ENCODE results near the gene THADA. TPM values are rescaled to one million over a fixed set of nuclear protein-coding genes. Genes with fewer than 3 reads are reported as not detected.
"Not testable (repeated sequence)": the region's sequence is repeated elsewhere in the genome, so short reads cannot be mapped to it uniquely, and the experiment has no call there.

THADA gene
- total RNA-seq, 2 experiments from 2014 or later: 32.0 to 32.1 TPM

DNA sequence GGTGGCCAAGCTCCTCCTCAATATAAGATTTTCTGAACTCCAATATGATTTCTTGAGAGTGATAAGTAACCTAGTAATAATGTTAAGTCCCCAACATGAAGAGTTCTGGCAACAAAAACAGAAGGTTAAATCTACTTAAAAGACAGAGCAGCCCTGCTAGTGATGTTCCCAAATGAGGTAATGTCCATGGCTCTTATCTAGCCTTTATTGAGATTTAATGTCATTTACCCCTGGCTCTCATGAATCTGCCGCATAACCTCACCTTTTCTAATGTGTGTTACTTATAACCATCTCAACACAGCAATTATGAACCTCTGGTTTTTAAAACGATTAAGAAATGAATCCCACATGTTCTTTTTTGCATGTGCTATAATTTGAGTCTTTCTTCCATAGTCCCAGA, 201.9 kb downstream of the THADA start:
- CTCF ChIA-PET: no interaction called here
- no peak overlapping the region for H3K27ac Mint-ChIP-seq
- peaks cover 30% of the 10 kb centered on the region for H3K36me3 Mint-ChIP-seq
- no peaks in the 10 kb centered on the region for H3K27me3 Mint-ChIP-seq
- DNase-seq (no peak), ATAC-seq (no peak)
- H3K4me3 Mint-ChIP-seq: no peak overlapping the region
- no peaks in the 10 kb centered on the region for H3K9me3 Mint-ChIP-seq (ENCODE audit: low read depth)
- H3K4me1 Mint-ChIP-seq: peaks cover 6% of the 10 kb centered on the region

GRCh38 chr2:43391878-43392215, 204.0 kb downstream of the THADA start:
- Mint-ChIP-seq H3K27ac (no peak overlapping the region), H3K27me3 (no peaks in the 10 kb centered on the region), H3K36me3 (peaks cover 24% of the 10 kb centered on the region), H3K4me1 (peaks cover 15% of the 10 kb centered on the region), H3K9me3 (ENCODE audit: low read depth) (no peaks in the 10 kb centered on the region), H3K4me3 (no peak overlapping the region)
- DNase-seq (no peak), ATAC-seq (no peak)
- CTCF ChIA-PET: no interaction called here

DNA sequence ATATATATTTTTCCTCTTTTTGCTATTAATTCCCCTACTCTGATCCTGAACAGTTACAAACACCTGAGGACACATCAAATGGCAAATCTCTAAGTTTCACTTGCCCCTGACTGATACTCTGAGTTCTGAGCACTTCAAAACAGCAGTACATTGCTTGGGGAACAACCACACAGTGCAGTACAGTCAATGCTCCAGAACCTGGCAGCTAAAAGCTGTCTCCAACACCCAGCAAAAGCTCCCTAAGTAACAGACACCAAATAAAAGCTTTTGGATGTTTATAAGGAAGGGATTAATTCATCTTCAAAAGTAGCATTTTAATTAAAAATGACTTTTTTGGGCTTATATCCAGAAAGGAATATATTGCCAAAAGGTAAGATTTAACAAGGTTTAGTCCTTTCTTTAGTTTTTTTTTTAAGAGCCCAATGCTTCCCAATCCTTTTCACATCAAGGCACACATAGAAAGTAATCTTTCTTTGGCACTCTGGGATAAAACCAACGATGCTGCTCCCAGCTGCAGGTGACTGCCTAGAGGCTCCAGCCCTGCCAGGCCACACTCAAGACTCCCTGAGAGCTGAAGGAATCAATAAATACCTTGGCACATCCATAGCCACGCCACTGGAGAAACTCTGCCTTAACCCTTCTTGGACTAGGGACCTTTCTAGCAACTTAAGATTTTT, 204.5 kb downstream of the THADA start:
- Mint-ChIP-seq H3K9me3 (ENCODE audit: low read depth) (no peaks in the 10 kb centered on the region), H3K27me3 (no peaks in the 10 kb centered on the region), H3K27ac (no peak overlapping the region), H3K4me1 (peaks cover 16% of the 10 kb centered on the region), H3K4me3 (no peak overlapping the region), H3K36me3 (peaks cover 26% of the 10 kb centered on the region)
- DNase-seq (no peak), ATAC-seq (no peak)
- CTCF ChIA-PET: no interaction called here

- Mint-ChIP-seq H3K36me3 (peaks cover 22% of the 10 kb centered on the region), H3K4me3 (no peak overlapping the region), H3K4me1 (peaks cover 27% of the 10 kb centered on the region), H3K27me3 (no peaks in the 10 kb centered on the region), H3K9me3 (ENCODE audit: low read depth) (no peaks in the 10 kb centered on the region), H3K27ac (no peak overlapping the region)
- DNase-seq (no peak), ATAC-seq (no peak)
- CTCF ChIA-PET: no interaction called here
Measured at GRCh38 chr2:43389581-43390466, 206.0 kb downstream of the THADA start.

- CTCF ChIA-PET: no interaction called here
- H3K4me1 Mint-ChIP-seq: peaks cover 40% of the 10 kb centered on the region
Measured at GRCh38 chr2:43388371-43388770, 207.5 kb downstream of the THADA start.

DNA sequence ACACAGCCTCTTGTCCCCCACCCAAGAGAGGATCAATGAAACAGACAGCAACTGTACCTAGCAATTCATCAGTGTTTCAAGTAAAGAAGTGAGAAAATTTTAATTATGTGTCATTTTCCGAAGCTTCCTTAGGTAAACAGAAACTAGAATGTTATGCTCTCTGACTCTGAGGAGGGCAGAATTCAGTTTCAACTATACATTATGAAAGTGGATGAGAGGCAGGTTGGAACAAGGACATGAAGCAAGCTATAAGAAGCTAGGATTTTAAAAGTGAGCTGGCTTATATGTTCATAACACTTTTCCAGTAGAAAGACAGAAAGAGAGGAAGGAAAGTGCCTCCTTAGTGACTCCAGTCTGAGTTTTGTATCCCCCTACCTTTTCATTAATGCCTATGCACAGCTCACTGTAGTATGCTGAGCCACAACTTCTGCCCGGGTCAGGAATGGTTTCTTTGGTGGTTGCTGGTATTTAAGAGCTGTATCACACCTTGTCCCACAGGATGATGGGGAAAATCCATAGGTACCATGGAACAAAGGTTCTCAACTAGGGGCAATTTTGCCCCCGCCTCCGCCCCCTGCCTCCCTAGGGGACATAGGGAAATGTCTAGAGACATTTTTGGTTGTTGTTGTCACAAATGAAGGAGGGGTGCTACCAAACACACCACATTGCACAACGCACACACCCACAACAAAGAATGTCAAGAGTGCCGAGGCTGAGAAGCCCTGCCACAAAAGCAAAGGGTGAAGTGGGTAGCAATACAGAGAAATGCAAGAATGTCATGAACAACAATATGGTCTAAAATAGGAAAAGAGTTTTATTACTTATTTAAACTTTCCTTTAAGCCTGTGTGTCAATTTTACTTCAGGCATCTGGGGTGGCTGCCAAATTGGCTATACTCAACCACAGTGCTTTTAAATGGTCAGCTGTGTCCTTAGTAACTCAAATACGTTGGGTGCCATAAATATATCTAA, 208.5 kb downstream of the THADA start:
- peak overlapping the region; percentile 39 for H3K4me3 Mint-ChIP-seq
- peak overlapping the region; percentile 66 for H3K27ac Mint-ChIP-seq
- H3K27me3 Mint-ChIP-seq: no peaks in the 10 kb centered on the region
- CTCF ChIA-PET: interaction anchor here (1.0 to 1.1 kb wide), 3 partner anchors 17 to 97 kb away, joined by 3 read pairs; no protein-coding TSS in a partner anchor
- H3K36me3 Mint-ChIP-seq: peaks cover 9% of the 10 kb centered on the region
- DNase-seq: no peak
- peak; percentile 82 for ATAC-seq
- peaks cover 46% of the 10 kb centered on the region for H3K4me1 Mint-ChIP-seq
- H3K9me3 Mint-ChIP-seq (ENCODE audit: low read depth): no peaks in the 10 kb centered on the region

More at GRCh38 chr2:43388371-43388770, 207.5 kb downstream of the THADA start:
- no peak overlapping the region for H3K27ac Mint-ChIP-seq
- ATAC-seq (no peak), DNase-seq (no peak)
- no peak overlapping the region for H3K4me3 Mint-ChIP-seq
- peaks cover 18% of the 10 kb centered on the region for H3K36me3 Mint-ChIP-seq
- H3K9me3 Mint-ChIP-seq (ENCODE audit: low read depth): no peaks in the 10 kb centered on the region
- H3K27me3 Mint-ChIP-seq: no peaks in the 10 kb centered on the region

GRCh38 chr2:43386679-43387078, 209.2 kb downstream of the THADA start:
- H3K4me3 Mint-ChIP-seq: peak overlapping the region; percentile 39
- CTCF ChIA-PET: interaction anchor here (0.7 to 1.1 kb wide), 4 partner anchors 10 to 98 kb away, joined by 3 to 4 read pairs (median 3); no protein-coding TSS in a partner anchor
- H3K27me3 Mint-ChIP-seq; H3K9me3 Mint-ChIP-seq (ENCODE audit: low read depth); DNase-seq; ATAC-seq: not testable (repeated sequence)
- H3K36me3 Mint-ChIP-seq: peaks cover 11% of the 10 kb centered on the region
- peaks cover 45% of the 10 kb centered on the region for H3K4me1 Mint-ChIP-seq
- H3K27ac Mint-ChIP-seq: peak overlapping the region; percentile 66

- Mint-ChIP-seq H3K4me3 (no peak overlapping the region), H3K9me3 (ENCODE audit: low read depth) (no peaks in the 10 kb centered on the region), H3K36me3 (peaks cover 22% of the 10 kb centered on the region), H3K27ac (peak overlapping the region; percentile 3), H3K4me1 (peaks cover 46% of the 10 kb centered on the region), H3K27me3 (no peaks in the 10 kb centered on the region)
- ATAC-seq (no peak), DNase-seq (no peak)
- CTCF ChIA-PET: interaction anchor here (1.3 kb wide), 1 partner anchor 45 kb away, joined by 3 read pairs; no protein-coding TSS in a partner anchor
Measured at GRCh38 chr2:43384143-43384542, 211.7 kb downstream of the THADA start.

DNA sequence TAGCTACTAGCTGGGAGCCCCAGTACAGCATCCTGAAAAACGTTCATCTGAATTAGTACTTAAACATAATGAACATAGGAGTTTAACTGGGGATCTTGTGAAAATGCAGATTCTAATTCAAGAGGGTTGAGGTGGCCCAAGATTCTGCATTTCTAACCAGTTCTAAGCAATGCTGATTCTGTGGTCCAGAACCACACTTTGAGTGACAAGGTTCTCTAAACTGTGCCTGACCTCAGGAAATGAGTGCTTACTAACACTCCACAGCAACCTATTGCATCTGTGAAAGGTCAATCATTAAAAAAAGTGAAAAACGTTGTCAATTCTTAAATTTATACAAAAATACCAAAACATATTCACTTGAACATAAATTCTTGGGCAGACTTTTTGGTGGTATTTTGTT, 212.3 kb downstream of the THADA start:
- ATAC-seq (peak; percentile 57), DNase-seq (peak; percentile 53)
- Mint-ChIP-seq H3K27me3 (no peaks in the 10 kb centered on the region), H3K36me3 (peaks cover 27% of the 10 kb centered on the region), H3K9me3 (ENCODE audit: low read depth) (no peaks in the 10 kb centered on the region), H3K4me1 (peaks cover 45% of the 10 kb centered on the region), H3K27ac (peak overlapping the region; percentile 3), H3K4me3 (no peak overlapping the region)
- CTCF ChIA-PET: interaction anchor here (1.3 kb wide), 1 partner anchor 44 kb away, joined by 3 read pairs; no protein-coding TSS in a partner anchor

- CTCF ChIA-PET: no interaction called here
- no peaks in the 10 kb centered on the region for H3K27me3 Mint-ChIP-seq
- DNase-seq (no peak), ATAC-seq (no peak)
- H3K36me3 Mint-ChIP-seq: peaks cover 27% of the 10 kb centered on the region
- H3K27ac Mint-ChIP-seq: no peak overlapping the region
- H3K9me3 Mint-ChIP-seq (ENCODE audit: low read depth): no peaks in the 10 kb centered on the region
- H3K4me1 Mint-ChIP-seq: peaks cover 23% of the 10 kb centered on the region
- no peak overlapping the region for H3K4me3 Mint-ChIP-seq
Measured at GRCh38 chr2:43379494-43379893, 216.3 kb downstream of the THADA start.

DNA sequence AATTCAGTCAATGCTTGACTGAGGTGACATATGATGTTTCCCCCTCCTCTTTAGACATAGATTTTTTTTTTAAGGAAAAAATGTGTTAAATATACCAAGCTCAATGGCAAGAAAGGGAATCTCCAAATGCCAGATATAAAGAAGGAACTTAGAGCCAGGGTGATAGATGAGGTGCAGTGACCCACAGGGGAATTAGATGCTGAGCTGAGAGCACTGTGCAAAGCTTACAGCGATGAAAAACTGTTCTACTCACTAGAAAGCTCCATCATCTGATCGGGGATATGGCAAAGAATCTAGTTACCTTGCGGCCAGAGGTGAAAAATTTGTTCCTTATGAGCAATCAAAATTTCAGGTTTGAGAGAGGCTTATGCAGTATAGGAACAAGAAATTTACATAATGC, 218.5 kb downstream of the THADA start:
- H3K9me3 Mint-ChIP-seq (ENCODE audit: low read depth): no peaks in the 10 kb centered on the region
- ATAC-seq (no peak), DNase-seq (no peak)
- no peak overlapping the region for H3K27ac Mint-ChIP-seq
- no peak overlapping the region for H3K4me3 Mint-ChIP-seq
- peaks cover 4% of the 10 kb centered on the region for H3K4me1 Mint-ChIP-seq
- no peaks in the 10 kb centered on the region for H3K27me3 Mint-ChIP-seq
- CTCF ChIA-PET: no interaction called here
- peaks cover 24% of the 10 kb centered on the region for H3K36me3 Mint-ChIP-seq

GRCh38 chr2:43376523-43377198, 219.2 kb downstream of the THADA start:
- Mint-ChIP-seq H3K4me3 (no peak overlapping the region), H3K4me1 (peaks cover 3% of the 10 kb centered on the region), H3K27me3 (no peaks in the 10 kb centered on the region), H3K27ac (no peak overlapping the region), H3K36me3 (peaks cover 19% of the 10 kb centered on the region), H3K9me3 (ENCODE audit: low read depth) (no peaks in the 10 kb centered on the region)
- ATAC-seq (no peak), DNase-seq (no peak)
- CTCF ChIA-PET: no interaction called here

Data from activated CD8-positive, alpha-beta memory T cell treated with anti-CD3 and anti-CD28 coated beads, Interleukin-2, amount 10 ng/mL, durations not matched to agents 7 days and 5 days (primary cell).